Measurements from ENCODE around the gene ARL6IP1.

DNA sequence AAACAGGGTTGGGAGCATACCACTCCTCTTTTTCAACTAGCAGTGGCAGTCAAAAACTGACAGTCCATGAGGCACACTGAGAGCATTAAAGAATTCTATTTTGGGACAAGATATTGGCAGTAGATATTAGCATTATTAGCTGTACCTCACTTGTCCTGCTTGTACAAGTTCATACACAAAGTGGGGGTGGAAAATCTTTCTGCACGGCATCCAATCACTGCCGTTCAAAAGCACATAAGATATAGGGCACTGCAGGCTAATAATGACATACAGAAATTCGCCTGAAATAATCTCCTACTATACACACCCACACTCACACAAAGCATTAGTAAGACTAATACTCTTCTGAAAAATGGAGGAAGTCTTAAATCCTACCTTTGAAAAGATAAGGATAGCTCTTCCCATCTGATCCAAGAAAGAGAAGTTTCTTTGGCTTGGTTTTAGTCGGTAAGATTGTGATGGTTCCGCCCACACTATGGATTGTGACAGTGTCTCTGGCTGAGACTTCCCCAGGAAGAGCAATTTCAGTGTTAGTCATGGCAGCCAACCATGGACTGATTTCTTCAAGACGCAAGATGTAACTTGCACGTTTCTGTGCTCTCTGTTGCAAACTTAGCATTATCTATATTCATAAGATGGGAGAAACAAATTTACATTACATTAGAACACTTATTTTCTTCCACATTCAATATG lies 40.6 kb upstream of the ARL6IP1 start:
- TF ChIP-seq, protein P1, sequence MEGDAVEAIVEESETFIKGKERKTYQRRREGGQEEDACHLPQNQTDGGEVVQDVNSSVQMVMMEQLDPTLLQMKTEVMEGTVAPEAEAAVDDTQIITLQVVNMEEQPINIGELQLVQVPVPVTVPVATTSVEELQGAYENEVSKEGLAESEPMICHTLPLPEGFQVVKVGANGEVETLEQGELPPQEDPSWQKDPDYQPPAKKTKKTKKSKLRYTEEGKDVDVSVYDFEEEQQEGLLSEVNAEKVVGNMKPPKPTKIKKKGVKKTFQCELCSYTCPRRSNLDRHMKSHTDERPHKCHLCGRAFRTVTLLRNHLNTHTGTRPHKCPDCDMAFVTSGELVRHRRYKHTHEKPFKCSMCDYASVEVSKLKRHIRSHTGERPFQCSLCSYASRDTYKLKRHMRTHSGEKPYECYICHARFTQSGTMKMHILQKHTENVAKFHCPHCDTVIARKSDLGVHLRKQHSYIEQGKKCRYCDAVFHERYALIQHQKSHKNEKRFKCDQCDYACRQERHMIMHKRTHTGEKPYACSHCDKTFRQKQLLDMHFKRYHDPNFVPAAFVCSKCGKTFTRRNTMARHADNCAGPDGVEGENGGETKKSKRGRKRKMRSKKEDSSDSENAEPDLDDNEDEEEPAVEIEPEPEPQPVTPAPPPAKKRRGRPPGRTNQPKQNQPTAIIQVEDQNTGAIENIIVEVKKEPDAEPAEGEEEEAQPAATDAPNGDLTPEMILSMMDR (conservative IDR thresholded peaks at IDR 0.05; ENCODE audit: low read depth, low read length): no peak
- TF ChIP-seq MAFK (IDR thresholded peaks at IDR 0.05; ENCODE audit: low read depth, low read length): no peak
- TF ChIP-seq POLR2A (IDR thresholded peaks at IDR 0.05; ENCODE audit: low read depth, low read length): no peak
- no peak for TF ChIP-seq CEBPB (IDR thresholded peaks at IDR 0.05; ENCODE audit: low read depth, low read length)
- no peak for TF ChIP-seq RAD21 (IDR thresholded peaks at IDR 0.05; ENCODE audit: low read length)
- TF ChIP-seq RFX5 (IDR thresholded peaks at IDR 0.05; ENCODE audit: low read depth, low read length): no peak
- TF ChIP-seq, protein P2, sequence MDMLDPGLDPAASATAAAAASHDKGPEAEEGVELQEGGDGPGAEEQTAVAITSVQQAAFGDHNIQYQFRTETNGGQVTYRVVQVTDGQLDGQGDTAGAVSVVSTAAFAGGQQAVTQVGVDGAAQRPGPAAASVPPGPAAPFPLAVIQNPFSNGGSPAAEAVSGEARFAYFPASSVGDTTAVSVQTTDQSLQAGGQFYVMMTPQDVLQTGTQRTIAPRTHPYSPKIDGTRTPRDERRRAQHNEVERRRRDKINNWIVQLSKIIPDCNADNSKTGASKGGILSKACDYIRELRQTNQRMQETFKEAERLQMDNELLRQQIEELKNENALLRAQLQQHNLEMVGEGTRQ (IDR thresholded peaks at IDR 0.05; ENCODE audit: low read depth, low read length): no peak
- no peak for TF ChIP-seq BHLHE40 (IDR thresholded peaks at IDR 0.05; ENCODE audit: low read depth, low read length)
- no peak for TF ChIP-seq CHD1 (IDR thresholded peaks at IDR 0.05; ENCODE audit: low read depth, low read length)
- TF ChIP-seq MAZ (IDR thresholded peaks at IDR 0.05; ENCODE audit: borderline replicate concordance, low read depth, low read length): no peak
- TF ChIP-seq SMC3 (IDR thresholded peaks at IDR 0.05; ENCODE audit: low read depth, low read length): no peak
- no peak for TF ChIP-seq MXI1 (IDR thresholded peaks at IDR 0.05; ENCODE audit: borderline replicate concordance, low read depth, low read length)
- no peak for TF ChIP-seq RCOR1 (IDR thresholded peaks at IDR 0.05; ENCODE audit: insufficient replicate concordance, low read length)
- no peak for TF ChIP-seq FOS (IDR thresholded peaks at IDR 0.05; ENCODE audit: low read depth, low read length)
